Measurements from ENCODE around the gene SCAMP1. TPM values are rescaled to one million over a fixed set of nuclear protein-coding genes. Genes with fewer than 3 reads are reported as not detected.
A peak's percentile ranks its signal among the peaks of the same experiment; 100 is the strongest.

SCAMP1 gene
- total RNA-seq, 1 experiment from 2014 or later = 36.0 TPM

- H3K27me3 ChIP-seq (ENCODE audit: insufficient read depth, low read length) = no peaks in the 10 kb centered on the region
- H3K4me2 ChIP-seq (ENCODE audit: insufficient read depth, insufficient read length, low read length) = no peak overlapping the region
- H3K23ac ChIP-seq (ENCODE audit: insufficient read length, low read depth, low read length) = no peak overlapping the region
- H3T11ph ChIP-seq (ENCODE audit: low read length) = no peak overlapping the region
- Mint-ChIP-seq H3K27me3 (ENCODE audit: low read depth) (no peaks in the 10 kb centered on the region), H3K27ac (no peak overlapping the region), H3K36me3 (ENCODE audit: insufficient read depth in 1 of 3, low read depth in 3 of 3) (no peaks in the 10 kb centered on the region; a peak in 1 of 7 replicates), H3K9me3 (no peaks in the 10 kb centered on the region), H3K4me3 (no peak overlapping the region), H3K4me1 (no peaks in the 10 kb centered on the region)
- no peak overlapping the region for H2AFZ ChIP-seq (ENCODE audit: low read length)
- no peak overlapping the region for H2BK20ac ChIP-seq (ENCODE audit: low read depth, low read length, poor library complexity, severe bottlenecking)
- H2BK15ac ChIP-seq (ENCODE audit: low read depth, low read length) = no peak overlapping the region
- H2BK5ac ChIP-seq (ENCODE audit: insufficient read length, low read length) = no peak overlapping the region
- H4K20me1 ChIP-seq (ENCODE audit: control insufficient read depth, insufficient read depth, insufficient read length) = no peaks in the 10 kb centered on the region
- H3K79me2 ChIP-seq (ENCODE audit: insufficient read depth, low read length) = no peaks in the 10 kb centered on the region
- no peaks in the 10 kb centered on the region for H3K79me1 ChIP-seq (ENCODE audit: insufficient read depth, low read depth, low read length, poor library complexity, severe bottlenecking)
- no peak overlapping the region for H4K5ac ChIP-seq (ENCODE audit: insufficient read length, low read depth, low read length)
- H3K27ac ChIP-seq (ENCODE audit: insufficient read length, low read depth, low read length) = no peak overlapping the region
- no peak overlapping the region for H4K91ac ChIP-seq (ENCODE audit: insufficient read length, low read depth, low read length)
- no peak overlapping the region for H3K14ac ChIP-seq (ENCODE audit: insufficient read depth, low read length)
- H3K4ac ChIP-seq (ENCODE audit: low read depth, low read length) = no peak overlapping the region
- no peaks in the 10 kb centered on the region for H3K4me1 ChIP-seq (ENCODE audit: insufficient read depth, low read length)
- H4K8ac ChIP-seq (replicated peaks; ENCODE audit: insufficient read length, low read depth, low read length) = no peak overlapping the region
- H3K9me3 ChIP-seq (ENCODE audit: control insufficient read depth, low read depth, low read length) = no peaks in the 10 kb centered on the region
- TF ChIP-seq, protein P1, sequence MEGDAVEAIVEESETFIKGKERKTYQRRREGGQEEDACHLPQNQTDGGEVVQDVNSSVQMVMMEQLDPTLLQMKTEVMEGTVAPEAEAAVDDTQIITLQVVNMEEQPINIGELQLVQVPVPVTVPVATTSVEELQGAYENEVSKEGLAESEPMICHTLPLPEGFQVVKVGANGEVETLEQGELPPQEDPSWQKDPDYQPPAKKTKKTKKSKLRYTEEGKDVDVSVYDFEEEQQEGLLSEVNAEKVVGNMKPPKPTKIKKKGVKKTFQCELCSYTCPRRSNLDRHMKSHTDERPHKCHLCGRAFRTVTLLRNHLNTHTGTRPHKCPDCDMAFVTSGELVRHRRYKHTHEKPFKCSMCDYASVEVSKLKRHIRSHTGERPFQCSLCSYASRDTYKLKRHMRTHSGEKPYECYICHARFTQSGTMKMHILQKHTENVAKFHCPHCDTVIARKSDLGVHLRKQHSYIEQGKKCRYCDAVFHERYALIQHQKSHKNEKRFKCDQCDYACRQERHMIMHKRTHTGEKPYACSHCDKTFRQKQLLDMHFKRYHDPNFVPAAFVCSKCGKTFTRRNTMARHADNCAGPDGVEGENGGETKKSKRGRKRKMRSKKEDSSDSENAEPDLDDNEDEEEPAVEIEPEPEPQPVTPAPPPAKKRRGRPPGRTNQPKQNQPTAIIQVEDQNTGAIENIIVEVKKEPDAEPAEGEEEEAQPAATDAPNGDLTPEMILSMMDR (conservative IDR thresholded peaks at IDR 0.05) = peak; percentile 83
- no peak overlapping the region for H2AK5ac ChIP-seq (ENCODE audit: insufficient read length, low read length)
- no peak overlapping the region for H3K9ac ChIP-seq (ENCODE audit: extremely low read depth, insufficient read length, low read length)
- DNase-seq = no peak
- WGBS (ENCODE audit: extremely low coverage, insufficient read length, low lambda C conversion rate) = no CpG with 5 or more reads among the region's 3 CpGs
- H2BK12ac ChIP-seq (ENCODE audit: insufficient read length, low read depth, low read length) = no peak overlapping the region
- H2BK120ac ChIP-seq (ENCODE audit: low read depth, low read length, poor library complexity, severe bottlenecking) = no peak overlapping the region
- H3K56ac ChIP-seq (ENCODE audit: insufficient read length, low read depth, low read length) = no peak overlapping the region
- H3K18ac ChIP-seq (ENCODE audit: insufficient read length, low read depth, low read length) = no peak overlapping the region
- no peaks in the 10 kb centered on the region for H3K23me2 ChIP-seq (ENCODE audit: insufficient read length, low read depth, low read length, poor library complexity, severe bottlenecking)
These were observed 107.4 kb downstream of the SCAMP1 start for GRCh38 chr5:78467752-78468357.
